A549 (cell line): Measurements from ENCODE around the gene CC2D2A.

ENCODE experiments used
- EHMT2 ChIP-seq: fragments of 200-600 bp; sonication (generic); IDR thresholded peaks from 2 replicates; pipeline ENCODE4 v1.6.1; 2016; ENCODE audit warnings: antibody characterized with exemption, low read depth, mild to moderate bottlenecking, moderate library complexity
- JUNB ChIP-seq: fragments of >200 bp; sonication (Bioruptor Twin); formaldehyde crosslinking; IDR thresholded peaks from 2 replicates; pipeline ENCODE4 v1.6.1; 2016
- KDM1A ChIP-seq: fragments of 200-600 bp; sonication (generic); IDR thresholded peaks from 2 replicates; pipeline ENCODE4 v1.6.1; 2016; ENCODE audit warnings: low read depth, mild to moderate bottlenecking
- POLR2A ChIP-seq: IDR thresholded peaks from 2 replicates; pipeline ENCODE4 v1.6.1; 2012; ENCODE audit warnings: mild to moderate bottlenecking, low read length
- RAD21 ChIP-seq, 2 experiments: fragments of >200 bp in 1 of 2; sonication (Bioruptor Twin) in 1 of 2; formaldehyde crosslinking in 1 of 2; IDR thresholded peaks in 1 of 2; conservative IDR thresholded peaks in 1 of 2; 2 replicates in 1 of 2; 3 replicates in 1 of 2; pipeline ENCODE4 v1.6.1; 2012 to 2018; ENCODE audit warnings: inconsistent platforms in 1 of 2
- RCOR1 ChIP-seq: fragments of 150-350 bp; IDR thresholded peaks from 2 replicates; pipeline ENCODE4 v1.6.1; 2014; ENCODE audit warnings: antibody characterized with exemption, low read length, low read depth
- RFX5 ChIP-seq: fragments of 450-650 bp; IDR thresholded peaks from 2 replicates; pipeline ENCODE4 v1.7.1; 2014; ENCODE audit warnings: antibody characterized with exemption, mild to moderate bottlenecking, moderate library complexity
- TF ChIP-seq, protein P1 (sequence below): fragments of >200 bp; sonication (Bioruptor Twin); formaldehyde crosslinking; IDR thresholded peaks from 3 replicates; pipeline ENCODE4 v1.5.1; 2016
- TF ChIP-seq, protein P2 (sequence below): fragments of 150-350 bp; IDR thresholded peaks from 2 replicates; pipeline ENCODE4 v1.6.1; 2014; ENCODE audit warnings: low read depth, mild to moderate bottlenecking, low read length
- TF ChIP-seq, protein P3 (sequence below): fragments of 450-650 bp; IDR thresholded peaks from 2 replicates; pipeline ENCODE4 v1.6.1; 2014; ENCODE audit warnings: antibody characterized with exemption

DNA sequence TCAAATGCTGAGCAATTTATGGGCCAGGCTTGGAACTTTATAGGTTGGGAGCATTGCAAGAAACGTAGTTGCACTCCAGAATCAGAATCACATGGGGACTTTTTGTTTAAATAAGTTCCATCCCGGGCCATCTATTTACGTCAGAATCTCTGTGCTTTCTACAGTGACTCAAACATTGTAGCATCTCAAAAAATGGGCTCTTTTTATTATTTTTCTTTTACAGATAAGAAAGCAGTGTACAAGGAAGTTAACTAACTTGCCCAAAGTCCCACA, 10.2 kb downstream of the CC2D2A start:
- TF ChIP-seq, protein P1, sequence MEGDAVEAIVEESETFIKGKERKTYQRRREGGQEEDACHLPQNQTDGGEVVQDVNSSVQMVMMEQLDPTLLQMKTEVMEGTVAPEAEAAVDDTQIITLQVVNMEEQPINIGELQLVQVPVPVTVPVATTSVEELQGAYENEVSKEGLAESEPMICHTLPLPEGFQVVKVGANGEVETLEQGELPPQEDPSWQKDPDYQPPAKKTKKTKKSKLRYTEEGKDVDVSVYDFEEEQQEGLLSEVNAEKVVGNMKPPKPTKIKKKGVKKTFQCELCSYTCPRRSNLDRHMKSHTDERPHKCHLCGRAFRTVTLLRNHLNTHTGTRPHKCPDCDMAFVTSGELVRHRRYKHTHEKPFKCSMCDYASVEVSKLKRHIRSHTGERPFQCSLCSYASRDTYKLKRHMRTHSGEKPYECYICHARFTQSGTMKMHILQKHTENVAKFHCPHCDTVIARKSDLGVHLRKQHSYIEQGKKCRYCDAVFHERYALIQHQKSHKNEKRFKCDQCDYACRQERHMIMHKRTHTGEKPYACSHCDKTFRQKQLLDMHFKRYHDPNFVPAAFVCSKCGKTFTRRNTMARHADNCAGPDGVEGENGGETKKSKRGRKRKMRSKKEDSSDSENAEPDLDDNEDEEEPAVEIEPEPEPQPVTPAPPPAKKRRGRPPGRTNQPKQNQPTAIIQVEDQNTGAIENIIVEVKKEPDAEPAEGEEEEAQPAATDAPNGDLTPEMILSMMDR, result no peak
- no peak for TF ChIP-seq RCOR1
- TF ChIP-seq JUNB, result no peak
- TF ChIP-seq EHMT2, result no peak
- TF ChIP-seq POLR2A, result no peak
- TF ChIP-seq, protein P2, sequence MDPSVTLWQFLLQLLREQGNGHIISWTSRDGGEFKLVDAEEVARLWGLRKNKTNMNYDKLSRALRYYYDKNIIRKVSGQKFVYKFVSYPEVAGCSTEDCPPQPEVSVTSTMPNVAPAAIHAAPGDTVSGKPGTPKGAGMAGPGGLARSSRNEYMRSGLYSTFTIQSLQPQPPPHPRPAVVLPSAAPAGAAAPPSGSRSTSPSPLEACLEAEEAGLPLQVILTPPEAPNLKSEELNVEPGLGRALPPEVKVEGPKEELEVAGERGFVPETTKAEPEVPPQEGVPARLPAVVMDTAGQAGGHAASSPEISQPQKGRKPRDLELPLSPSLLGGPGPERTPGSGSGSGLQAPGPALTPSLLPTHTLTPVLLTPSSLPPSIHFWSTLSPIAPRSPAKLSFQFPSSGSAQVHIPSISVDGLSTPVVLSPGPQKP, result no peak
- no peak for TF ChIP-seq RAD21 (conservative IDR thresholded peaks at IDR 0.05 in 1 of 2, IDR thresholded peaks at IDR 0.05 in 1 of 2)
- TF ChIP-seq KDM1A, result no peak
- TF ChIP-seq, protein P3, sequence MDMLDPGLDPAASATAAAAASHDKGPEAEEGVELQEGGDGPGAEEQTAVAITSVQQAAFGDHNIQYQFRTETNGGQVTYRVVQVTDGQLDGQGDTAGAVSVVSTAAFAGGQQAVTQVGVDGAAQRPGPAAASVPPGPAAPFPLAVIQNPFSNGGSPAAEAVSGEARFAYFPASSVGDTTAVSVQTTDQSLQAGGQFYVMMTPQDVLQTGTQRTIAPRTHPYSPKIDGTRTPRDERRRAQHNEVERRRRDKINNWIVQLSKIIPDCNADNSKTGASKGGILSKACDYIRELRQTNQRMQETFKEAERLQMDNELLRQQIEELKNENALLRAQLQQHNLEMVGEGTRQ, result no peak
- TF ChIP-seq RFX5, result no peak
